Measurements from ENCODE around the gene RNF7.
"Not testable (repeated sequence)": the region's sequence is repeated elsewhere in the genome, so short reads cannot be mapped to it uniquely, and the experiment has no call there.

The RNF7 gene

DNA sequence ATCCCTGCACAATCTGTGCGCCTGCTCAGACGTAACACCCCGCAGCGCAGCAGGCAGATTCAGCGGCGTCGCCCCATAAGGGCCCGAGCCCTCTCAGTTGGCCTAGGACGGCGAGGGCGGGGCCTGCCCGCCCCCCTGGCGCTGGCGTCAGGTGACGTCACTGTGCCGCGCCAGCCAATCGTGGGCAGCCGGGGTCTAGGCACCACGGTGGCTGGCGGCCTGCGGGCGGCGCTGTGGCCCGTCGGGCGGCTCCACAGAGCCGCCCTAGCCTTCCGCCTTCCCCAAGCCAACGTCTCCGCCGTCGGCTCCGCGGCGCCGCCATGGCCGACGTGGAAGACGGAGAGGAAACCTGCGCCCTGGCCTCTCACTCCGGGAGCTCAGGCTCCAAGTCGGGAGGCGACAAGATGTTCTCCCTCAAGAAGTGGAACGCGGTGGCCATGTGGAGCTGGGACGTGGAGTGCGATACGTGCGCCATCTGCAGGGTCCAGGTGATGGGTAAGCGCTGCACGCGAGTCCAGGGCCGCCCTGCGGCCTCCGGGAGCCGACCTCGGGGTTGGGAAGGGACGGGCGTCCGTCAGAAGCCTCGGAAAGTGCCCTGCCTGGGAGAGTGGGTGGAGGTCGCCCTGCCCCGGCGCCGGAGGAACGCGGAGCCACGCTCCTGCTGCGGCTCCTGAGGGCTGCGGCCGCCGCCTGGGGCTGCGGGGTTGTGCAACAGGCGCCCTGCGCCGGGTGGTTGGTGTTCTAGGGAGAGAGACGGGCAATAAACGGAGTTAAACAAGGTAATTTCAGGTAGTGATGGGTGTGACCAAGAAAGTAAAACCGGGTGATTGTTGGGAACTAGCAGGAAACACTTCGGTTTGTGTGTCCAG lies at the start of gene RNF7:
RNF7 (plus strand) TSS at position 277 of the 869 bp plus-strand sequence; CDS start at position 321, 44 bp downstream.
- peak; percentile 97 for DNase-seq

DNA sequence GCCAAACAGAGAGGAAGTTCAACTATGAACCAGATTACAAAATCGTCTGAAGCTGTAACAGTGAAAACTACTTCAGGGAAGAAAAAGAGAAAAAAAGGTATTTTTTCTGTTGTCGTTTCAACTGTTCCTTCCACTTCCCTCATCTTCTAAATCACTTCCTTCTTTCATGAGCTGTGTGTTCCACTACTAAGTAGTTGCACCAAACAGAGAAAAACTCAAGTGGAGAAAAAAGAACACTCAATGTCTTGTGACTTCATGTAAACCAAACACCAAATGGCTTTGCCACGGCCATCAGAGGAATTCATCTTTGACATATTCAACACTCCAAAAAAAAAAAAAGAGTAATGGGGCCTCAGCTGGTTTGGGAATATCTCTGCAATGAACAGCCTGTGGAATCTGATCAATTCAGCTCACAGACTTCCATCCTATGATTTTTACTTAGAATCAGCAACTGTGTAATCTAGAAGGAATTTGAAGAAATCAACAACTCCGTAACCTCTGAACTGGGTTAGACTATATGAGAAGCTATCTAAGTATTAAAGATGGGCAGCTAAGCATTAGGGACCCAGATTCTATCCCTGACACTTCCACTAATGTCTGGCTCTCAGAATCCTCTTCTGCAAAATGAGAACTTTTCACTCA lies 47.5 kb upstream of the RNF7 start:
- DNase-seq, result no peak

DNA sequence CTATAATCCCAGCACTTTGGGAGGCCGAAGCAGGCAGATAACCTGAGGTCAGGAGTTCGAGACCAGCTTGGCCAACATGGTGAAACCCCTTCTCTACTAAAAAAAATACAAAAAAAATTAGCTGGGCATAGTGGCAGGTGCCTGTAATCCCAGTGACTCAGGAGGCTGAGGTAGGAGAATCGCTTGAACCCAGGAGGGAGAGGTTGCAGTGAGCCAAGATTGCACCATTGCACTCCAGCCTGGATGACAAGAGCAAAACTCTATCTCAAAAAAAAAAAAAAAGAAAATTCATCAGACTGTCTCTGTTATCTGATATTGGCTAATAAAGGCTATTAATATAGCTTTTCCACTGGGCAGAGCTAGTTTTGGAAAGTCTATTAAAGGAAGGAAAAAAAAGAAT lies 46.6 kb upstream of the RNF7 start:
- DNase-seq, result not testable (repeated sequence)

DNA sequence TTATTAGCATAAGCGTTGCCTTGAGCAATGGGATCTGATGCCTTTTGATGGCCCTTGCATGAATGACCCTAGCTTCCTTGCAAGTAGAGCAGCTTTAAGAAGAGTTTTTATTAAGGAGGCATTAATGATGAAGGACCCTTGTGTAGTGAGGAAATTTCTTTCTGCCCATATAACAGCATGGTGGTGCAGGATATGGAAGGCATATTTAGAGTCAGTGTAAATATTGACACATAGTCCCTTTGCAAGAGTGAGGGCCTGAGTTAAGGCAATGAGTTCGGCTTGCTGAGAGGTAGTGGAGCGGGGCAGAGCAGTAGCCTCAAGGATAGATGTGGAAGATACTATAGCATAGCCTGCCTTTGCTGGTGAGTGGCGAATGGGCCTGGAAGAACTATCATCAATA lies 45.1 kb upstream of the RNF7 start:
- DNase-seq, result not testable (repeated sequence)

DNA sequence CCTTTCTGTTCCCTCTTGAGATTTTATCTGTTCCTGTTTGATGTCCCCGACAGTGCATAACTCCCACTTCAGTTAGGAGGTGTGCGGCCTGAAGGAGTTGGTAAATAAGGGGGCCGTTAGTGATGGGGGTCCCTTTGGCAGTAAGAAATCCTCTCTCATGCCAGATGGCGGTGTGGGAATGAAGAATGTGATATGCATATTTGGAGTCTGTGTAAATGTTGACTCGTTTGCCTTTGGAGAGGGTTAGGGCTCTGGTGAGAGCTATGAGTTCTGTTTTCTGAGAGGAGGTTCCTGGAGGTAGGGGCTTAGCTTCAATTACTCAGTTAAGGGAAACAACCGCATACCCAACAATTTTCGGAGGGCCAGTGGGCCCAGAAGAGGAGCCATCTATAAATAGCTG lies 38.8 kb upstream of the RNF7 start:
- DNase-seq, result no peak

DNA sequence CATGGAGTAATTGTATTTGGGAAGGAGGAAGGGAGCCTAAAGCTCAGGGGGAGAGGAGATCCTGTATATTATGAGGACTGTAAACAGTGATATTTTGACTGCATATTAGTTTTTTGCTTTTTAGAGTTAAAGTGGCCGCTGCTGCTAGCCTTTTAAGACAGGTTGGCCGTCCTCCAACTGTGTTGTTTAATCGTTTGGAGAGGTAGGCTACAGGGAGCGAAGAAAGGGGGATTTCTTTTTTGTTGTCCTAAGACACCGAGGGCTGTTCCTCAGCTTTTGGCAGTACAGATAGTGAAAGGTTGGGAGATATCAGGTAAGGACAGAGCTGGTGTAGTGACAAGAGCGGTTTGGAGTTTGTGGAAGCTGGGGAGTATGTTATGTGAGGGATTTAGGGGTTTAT lies 38.2 kb upstream of the RNF7 start:
- DNase-seq, result no peak

DNA sequence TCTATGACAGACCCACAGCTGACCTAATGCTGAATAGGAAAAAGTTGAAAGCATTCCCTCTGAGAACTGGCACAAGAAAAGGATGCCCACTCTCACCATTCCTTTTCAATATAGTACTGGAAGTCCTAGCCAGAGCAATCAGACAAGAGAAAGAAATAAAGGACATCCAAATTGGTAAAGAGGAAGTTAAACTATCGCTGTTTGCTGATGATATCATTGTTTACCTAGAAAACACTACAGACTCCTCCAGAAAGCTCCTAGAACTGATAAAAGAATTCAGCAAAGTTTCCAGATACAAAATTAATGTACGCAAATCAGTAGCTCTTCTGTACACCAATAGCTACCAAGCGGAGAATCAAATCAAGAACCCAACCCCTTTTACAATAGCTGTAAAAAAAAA lies 34.7 kb upstream of the RNF7 start:
- DNase-seq, result not testable (repeated sequence)

DNA sequence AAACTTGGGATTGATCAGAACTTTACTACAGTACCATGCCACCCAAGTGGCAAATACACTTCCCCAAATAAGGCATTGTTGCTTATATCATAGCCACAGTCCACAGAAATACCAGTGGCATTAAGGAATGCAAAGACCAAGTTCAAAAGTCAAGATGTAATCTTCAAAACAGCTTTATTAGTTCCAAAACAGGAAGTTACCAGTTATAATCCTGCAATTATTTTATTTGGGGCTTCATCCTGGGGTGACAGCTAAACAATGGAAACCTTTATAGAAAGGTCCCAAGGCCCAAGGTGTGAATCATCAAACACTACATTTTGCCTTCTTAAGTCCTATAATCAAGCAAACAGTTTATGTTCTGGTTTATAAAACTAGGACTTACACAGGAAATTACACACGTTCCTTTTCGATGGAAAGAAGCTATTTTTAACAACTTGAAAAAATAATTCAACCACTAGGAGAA lies 30.3 kb upstream of the RNF7 start:
- no peak for DNase-seq

DNA sequence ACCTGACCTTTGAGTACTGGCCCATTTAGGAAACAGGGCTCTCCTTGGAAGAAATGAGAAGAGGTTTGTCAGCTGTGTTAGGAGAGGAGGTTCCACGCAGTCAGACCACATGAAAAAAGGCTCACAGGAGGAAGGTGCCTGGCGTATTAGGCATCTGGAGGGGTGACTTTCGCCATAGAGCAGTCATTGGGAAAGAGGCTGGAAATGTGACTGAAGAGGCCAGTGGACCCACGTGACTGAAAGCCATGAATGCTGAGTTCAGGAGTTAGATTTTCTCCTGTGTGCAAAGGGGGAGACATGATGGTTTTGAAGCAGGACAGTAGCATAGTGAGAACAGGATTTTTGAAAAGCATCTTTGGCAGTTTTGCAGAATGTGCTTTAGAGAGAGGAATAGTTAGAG lies 29.7 kb upstream of the RNF7 start:
- no peak for DNase-seq

DNA sequence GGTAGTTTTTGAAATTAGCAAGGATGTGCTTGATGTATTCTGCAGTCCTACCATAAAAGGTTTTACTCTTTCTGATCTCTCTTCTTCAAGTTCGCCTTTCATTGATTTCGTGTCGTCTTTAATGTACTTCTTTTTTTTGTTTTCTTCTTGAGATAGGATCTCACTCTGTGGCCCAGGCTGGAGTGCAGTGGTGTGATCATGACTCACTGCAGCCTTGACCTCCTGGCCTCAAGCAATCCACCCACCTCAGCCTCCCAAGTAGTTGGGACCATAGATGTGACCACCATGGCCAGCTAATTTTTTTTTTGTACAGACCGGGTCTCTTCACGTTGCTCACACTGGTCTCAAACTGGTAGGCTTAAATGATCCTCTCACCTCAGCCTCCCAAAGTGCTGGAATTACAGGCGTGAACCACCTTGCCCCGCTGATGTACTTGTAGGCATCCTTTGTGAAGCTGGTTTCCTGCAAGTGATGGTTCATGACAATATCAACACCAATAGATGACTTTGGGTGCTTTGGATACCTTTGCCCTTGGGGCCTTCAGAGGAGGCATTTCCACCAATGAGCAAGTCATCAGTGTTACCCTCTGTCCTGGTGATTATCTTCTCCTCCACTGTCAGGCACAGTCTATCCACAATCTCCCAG lies 28.9 kb upstream of the RNF7 start:
- no peak for DNase-seq

DNA sequence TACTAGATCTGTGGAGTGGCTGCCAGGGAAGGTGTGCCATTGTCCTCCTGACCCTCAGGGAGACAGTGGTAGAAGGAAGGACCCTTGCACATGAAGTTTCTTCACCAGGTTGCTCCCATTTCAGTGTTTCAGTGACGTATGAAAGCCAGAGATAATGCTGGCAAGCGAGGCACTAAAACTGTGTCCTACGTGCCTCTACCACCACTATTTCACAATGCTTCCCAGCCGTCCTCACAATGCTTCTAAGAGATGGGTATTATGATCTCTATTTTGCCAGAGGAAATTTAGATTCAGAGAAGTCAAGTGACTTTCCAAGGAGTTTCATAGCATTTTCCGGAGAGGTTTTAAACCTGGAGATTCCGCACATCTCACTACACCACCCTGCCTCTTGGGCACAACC lies 28.0 kb upstream of the RNF7 start:
- DNase-seq, result no peak

DNA sequence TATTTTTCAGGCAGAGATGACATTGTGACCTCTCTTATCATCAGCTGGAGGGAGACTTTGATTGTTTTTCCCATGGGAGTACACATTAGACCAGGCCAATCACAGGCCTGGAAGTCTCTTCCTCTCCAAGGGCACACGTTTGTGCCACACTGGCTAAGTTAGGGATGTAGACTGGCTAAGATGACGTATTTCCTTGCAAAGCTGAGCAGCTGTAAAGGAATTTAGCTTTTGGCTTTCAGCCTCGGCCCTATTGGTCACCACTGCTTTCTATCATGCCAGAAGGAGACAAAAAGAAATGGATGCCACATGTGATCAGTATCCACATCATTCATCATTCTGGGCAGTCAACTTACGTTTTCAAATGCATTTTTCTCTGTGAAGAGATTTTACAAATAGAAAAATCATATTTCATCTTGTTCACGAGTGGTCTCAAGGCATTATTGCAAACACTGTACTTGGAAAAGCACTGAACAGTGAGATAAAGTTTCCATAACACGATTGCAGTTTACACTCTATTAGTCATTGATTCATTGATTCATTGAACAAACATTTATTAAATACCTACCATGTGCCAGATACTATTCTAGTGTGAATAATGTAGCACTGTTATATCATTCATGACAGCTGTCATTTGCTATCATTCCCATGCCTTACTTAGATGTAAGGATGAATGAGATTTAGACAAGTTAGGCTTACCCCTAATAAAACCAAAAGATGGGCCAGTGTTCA lies 27.0 kb upstream of the RNF7 start:
- DNase-seq, result no peak

DNA sequence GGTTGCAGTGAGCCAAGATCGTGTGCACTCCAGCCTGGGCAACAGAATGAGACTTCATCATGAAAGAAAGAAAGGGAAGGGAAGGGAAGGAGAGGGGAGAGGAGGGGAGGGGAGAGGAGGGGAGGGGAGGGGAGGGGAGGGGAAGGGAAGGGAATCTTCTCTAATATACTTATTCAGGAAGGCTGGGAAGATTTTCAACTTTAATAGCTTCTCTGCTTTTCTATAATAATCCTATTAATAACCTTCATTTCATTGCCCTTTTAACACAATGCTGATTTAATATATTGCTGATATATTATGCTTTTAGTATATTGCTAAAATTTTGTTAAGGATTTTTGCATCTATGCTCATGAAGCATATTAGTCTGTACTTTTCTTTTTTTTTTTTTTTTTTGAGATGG lies 23.4 kb upstream of the RNF7 start:
- DNase-seq, result no peak

DNA sequence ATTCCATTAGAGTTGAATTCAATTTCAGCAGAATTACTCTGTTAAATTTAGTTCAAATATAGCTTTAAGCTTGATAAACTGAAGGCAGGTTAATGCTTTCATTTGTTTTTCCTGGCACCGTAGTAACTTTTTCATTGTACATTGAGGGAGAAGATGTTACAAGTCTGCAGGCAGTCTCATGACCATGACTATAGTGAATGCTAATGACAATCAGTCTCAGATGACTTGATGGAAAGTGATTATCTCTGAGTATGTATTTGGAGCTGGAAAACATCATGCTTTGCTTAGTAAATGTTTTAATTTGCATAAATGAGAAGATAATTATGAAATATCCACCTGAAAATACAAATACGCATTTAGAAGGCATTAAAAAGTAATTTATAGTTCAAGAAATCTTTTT lies 16.0 kb upstream of the RNF7 start:
- DNase-seq, result no peak

DNA sequence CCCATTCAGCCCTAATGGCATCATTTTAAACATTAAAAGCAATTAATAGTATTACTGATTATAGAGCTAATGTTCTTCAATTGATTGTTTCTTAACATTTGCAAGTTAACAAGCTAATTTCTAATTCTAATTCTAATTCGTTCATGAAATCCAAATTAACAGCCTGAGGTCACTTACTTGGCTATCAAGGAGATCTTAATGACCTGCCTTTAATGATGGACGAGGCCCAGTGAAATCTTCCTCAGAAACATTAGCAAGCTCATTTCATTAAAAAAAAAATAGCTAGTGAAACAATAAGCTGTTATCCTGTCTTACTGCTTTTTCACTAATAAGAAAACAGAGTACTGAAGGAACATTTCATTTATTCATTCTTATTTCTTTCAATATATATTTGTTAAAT lies 15.4 kb upstream of the RNF7 start:
- no peak for DNase-seq

DNA sequence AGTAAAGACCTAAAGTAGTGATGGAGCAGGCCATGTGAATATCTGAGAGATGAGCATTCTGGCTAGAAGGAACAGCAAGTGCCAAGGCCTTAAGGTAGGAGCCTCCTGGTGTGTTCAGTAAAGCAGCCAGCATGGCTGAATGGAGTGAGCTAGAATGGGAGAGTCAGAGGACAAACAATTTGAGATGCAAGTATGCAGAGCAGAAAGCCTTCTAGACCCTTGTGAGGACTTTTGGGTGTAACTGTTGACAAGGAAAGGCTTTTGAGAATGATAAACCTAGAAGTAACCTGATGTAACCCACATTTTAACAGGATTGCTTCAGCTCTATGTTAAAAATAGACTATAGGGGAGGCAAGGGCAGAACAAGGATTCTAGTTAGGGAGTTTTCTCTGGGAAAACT lies 14.8 kb upstream of the RNF7 start:
- DNase-seq, result no peak

DNA sequence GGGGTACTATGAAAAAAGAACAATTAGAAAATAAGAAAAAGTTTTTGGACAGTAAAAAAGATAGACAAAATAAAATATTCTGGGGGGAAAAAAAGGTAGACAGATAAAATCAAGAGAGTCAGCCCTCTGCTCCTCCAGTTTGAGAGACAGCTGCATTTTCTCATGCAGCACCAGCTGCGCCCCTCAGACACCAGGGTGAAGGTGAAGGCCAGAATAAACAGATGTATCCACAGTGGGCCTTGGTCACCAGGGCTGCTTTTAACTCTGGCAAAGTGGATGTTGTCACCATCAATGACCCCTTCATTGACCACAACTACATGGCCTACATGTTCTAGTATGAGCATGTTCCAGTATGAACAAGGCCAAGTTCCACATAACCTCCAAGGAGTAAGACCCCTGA lies 13.9 kb upstream of the RNF7 start:
- DNase-seq, result no peak

DNA sequence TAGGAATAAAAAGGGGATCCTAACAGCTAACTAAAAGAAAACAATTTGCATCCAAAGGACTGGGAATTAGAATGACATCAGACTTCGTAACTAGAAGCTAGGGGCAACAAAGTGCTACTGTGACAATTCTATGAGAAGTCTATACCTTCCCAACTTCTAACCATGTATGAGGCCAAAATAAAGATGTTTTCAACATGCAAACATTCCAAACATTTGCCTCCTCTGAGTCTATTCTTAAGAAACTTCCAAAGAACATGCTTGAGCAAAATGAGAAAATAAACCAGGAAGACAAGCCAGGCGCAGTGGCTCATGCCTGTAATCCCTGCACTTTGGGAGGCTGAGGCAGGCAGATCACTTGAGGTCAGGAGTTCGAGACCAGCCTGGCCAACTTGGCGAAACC lies 13.1 kb upstream of the RNF7 start:
- DNase-seq, result no peak

DNA sequence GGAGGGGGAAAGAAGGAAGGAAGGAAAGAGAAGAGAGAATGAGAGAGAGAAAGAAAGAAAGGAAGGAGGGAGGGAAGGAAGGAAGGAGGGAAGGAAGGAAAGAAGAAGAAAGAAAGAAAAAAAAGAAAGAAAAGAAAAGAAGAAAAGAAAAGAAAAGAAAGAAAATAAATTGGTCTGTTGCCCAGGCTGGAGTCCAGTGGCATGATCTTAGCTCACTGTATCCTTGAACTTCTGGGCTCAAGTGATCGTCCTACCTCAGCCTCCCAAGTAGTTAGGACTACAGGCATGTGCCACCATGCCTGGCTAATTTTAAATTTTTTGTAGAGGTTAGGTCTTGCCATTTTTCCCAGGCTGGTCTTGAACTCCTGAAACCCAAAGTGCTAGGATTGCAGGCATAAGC lies 11.6 kb upstream of the RNF7 start:
- no peak for DNase-seq

DNA sequence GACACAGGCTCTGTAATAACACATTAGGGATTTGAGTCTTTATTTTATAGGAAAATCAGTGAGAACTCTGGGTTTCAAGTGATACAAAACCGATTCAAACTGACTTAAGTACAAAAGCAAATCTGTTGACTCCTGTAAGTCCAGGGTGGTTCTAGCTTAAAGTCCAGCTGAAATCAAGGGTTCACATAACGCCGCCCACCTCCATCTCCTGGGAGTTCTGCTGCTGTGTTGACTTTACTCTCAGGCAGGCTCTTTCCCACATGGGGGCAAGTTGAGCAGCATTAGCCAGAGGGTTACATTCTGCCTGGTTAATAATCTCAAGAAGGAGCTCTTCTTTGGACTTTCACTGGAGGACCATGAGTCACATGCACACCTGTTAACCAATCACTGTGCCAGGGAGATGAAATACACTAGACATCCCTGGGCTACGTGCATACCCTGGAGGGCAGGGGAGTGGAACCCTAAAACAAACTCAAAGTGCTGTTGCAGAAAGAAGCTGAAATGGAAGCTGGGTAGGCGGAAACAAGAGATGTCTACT lies 9.7 kb upstream of the RNF7 start:
- no peak for DNase-seq

DNA sequence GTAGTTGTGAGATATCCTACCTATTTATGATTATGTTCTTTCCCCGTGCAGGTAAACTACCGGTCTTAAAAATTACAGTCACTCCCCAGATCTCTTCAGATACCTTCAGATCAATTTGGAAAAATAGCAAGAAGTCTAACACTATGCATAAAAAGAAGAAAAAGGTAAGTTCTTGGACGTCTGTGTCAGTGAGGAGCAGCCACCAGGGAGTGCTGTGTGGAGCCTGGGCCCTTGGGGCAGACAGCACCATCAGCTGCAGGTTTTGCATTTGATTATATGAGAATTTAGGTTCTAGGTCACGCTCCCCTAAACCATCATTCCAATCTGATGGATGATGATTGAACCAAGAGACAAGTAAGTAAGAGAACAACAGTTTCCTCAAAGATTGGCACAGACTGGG lies 8.9 kb upstream of the RNF7 start:
- DNase-seq, result no peak

DNA sequence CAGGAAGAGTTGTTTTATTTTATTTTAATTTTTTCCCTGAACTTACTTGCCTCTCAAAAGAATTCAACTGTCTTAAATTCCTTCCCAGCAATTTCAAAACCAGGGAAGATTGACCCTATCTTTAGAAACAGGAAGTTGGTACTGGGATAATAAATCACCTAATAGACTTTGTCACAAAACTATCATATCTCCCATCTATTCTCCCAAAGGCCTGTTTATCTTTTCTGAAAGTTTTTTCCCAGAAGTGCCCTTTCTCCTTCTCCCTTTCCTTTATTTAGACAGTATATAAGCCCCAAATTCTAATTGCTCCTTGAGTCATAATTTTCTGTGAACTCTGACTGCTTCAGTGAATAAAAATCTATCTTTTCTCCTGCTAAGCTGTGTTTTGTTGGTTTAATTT lies 2.9 kb upstream of the RNF7 start:
- DNase-seq, result no peak

All from stimulated activated CD4-positive, alpha-beta T cell treated with anti-CD3 and anti-CD28 coated beads, Interleukin-4, amount 100 ng/mL, for 1 hour (primary cell).